ENCODE measurements around the gene FIG4. TPM values are rescaled to one million over a fixed set of nuclear protein-coding genes. Genes with fewer than 3 reads are reported as not detected.

FIG4 gene
- total RNA-seq, 1 experiment from 2014 or later, result 15.7 TPM

DNA sequence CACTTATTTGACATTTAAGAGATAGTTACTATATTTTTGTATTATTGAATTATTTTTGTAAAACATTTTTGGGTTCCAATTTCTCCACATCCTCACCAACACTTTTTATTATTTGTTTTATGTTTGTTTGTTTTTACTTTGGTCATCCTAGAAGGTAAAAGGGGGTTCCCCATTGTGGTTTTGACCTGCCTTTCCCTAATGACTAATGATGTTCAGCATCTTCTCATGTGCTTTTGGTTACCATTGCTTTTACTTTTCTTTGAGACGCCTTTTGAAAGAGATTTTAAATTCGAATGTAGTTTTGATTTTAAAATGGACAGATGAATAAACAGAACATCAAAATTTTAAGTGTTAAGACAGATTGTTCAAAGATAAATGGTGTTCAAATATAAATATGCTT, 47.0 kb upstream of the FIG4 start:
- no TSS peak for BruUV-seq (replicated peaks)
- DNase-seq (ENCODE audit: low read depth, low spot score) (no peak), ATAC-seq (no peak)
- ChIA-PET POLR2A (no interaction called here), CTCF (no interaction called here), RAD21 (ENCODE audit: low non-redundant PET in 1 of 2, low total read pairs in 2 of 2, uncharacterized antibody in 2 of 2, unreplicated experiment in 2 of 2) (no interaction called here)
- H3K79me2 ChIP-seq (ENCODE audit: insufficient read depth, low read length), result no peaks in the 10 kb centered on the region
- H2AFZ ChIP-seq (ENCODE audit: low read depth, low read length, poor library complexity, severe bottlenecking), result no peak overlapping the region
- TF ChIP-seq TCF7L2 (IDR thresholded peaks at IDR 0.05; ENCODE audit: borderline replicate concordance, extremely low read depth, insufficient read depth, insufficient read length), result no peak
- TF ChIP-seq, protein P1, sequence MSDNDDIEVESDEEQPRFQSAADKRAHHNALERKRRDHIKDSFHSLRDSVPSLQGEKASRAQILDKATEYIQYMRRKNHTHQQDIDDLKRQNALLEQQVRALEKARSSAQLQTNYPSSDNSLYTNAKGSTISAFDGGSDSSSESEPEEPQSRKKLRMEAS (IDR thresholded peaks at IDR 0.05), result no peak
- no peak for TF ChIP-seq JUND (IDR thresholded peaks at IDR 0.05)
- TF ChIP-seq, protein P2, sequence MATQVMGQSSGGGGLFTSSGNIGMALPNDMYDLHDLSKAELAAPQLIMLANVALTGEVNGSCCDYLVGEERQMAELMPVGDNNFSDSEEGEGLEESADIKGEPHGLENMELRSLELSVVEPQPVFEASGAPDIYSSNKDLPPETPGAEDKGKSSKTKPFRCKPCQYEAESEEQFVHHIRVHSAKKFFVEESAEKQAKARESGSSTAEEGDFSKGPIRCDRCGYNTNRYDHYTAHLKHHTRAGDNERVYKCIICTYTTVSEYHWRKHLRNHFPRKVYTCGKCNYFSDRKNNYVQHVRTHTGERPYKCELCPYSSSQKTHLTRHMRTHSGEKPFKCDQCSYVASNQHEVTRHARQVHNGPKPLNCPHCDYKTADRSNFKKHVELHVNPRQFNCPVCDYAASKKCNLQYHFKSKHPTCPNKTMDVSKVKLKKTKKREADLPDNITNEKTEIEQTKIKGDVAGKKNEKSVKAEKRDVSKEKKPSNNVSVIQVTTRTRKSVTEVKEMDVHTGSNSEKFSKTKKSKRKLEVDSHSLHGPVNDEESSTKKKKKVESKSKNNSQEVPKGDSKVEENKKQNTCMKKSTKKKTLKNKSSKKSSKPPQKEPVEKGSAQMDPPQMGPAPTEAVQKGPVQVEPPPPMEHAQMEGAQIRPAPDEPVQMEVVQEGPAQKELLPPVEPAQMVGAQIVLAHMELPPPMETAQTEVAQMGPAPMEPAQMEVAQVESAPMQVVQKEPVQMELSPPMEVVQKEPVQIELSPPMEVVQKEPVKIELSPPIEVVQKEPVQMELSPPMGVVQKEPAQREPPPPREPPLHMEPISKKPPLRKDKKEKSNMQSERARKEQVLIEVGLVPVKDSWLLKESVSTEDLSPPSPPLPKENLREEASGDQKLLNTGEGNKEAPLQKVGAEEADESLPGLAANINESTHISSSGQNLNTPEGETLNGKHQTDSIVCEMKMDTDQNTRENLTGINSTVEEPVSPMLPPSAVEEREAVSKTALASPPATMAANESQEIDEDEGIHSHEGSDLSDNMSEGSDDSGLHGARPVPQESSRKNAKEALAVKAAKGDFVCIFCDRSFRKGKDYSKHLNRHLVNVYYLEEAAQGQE (IDR thresholded peaks at IDR 0.05; ENCODE audit: low read depth), result no peak
- TF ChIP-seq, protein P3, sequence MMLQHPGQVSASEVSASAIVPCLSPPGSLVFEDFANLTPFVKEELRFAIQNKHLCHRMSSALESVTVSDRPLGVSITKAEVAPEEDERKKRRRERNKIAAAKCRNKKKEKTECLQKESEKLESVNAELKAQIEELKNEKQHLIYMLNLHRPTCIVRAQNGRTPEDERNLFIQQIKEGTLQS (IDR thresholded peaks at IDR 0.05), result no peak
- TF ChIP-seq, protein P4, sequence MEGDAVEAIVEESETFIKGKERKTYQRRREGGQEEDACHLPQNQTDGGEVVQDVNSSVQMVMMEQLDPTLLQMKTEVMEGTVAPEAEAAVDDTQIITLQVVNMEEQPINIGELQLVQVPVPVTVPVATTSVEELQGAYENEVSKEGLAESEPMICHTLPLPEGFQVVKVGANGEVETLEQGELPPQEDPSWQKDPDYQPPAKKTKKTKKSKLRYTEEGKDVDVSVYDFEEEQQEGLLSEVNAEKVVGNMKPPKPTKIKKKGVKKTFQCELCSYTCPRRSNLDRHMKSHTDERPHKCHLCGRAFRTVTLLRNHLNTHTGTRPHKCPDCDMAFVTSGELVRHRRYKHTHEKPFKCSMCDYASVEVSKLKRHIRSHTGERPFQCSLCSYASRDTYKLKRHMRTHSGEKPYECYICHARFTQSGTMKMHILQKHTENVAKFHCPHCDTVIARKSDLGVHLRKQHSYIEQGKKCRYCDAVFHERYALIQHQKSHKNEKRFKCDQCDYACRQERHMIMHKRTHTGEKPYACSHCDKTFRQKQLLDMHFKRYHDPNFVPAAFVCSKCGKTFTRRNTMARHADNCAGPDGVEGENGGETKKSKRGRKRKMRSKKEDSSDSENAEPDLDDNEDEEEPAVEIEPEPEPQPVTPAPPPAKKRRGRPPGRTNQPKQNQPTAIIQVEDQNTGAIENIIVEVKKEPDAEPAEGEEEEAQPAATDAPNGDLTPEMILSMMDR (IDR thresholded peaks at IDR 0.05 in 2 of 3, conservative IDR thresholded peaks at IDR 0.05 in 1 of 3; ENCODE audit: borderline replicate concordance in 1 of 3, insufficient read depth in 1 of 3, low read depth in 2 of 3, low read length in 2 of 3), result no peak
- no peak for TF ChIP-seq EGR1 (IDR thresholded peaks at IDR 0.05; ENCODE audit: low read depth)
- TF ChIP-seq ZNF274 (IDR thresholded peaks at IDR 0.05; ENCODE audit: low read depth, low read length), result no peak
- no peak for TF ChIP-seq ZFX (IDR thresholded peaks at IDR 0.05)
- TF ChIP-seq POLR2A (IDR thresholded peaks at IDR 0.05; ENCODE audit: borderline replicate concordance, extremely low read depth, insufficient read depth, insufficient read length), result no peak
- H3K4me2 ChIP-seq (ENCODE audit: low read length), result no peak overlapping the region
- H3K4me1 ChIP-seq (ENCODE audit: control insufficient read depth in 1 of 2, insufficient read depth in 2 of 2, low read length in 2 of 2), result no peaks in the 10 kb centered on the region
- no peaks in the 10 kb centered on the region for H4K20me1 ChIP-seq (ENCODE audit: insufficient read depth)
- no peak overlapping the region for H3K27ac ChIP-seq (ENCODE audit: low read depth, low read length)
- intact Hi-C loops (cut with micrococcal nuclease), result no loop called here
- H3K4me3 ChIP-seq (replicated peaks in 1 of 2; ENCODE audit: low read depth in 1 of 2, low read length in 2 of 2), result no peak overlapping the region
- no peaks in the 10 kb centered on the region for H3K9me2 ChIP-seq (ENCODE audit: insufficient read depth)
- H3K9me3 ChIP-seq (ENCODE audit: control insufficient read depth in 1 of 2, insufficient read depth in 1 of 2, low read depth in 1 of 2, low read length in 2 of 2), result no peaks in the 10 kb centered on the region
- H3K36me3 ChIP-seq (ENCODE audit: control insufficient read depth in 1 of 2, insufficient read depth in 2 of 2, low read length in 2 of 2), result no peaks in the 10 kb centered on the region
- no peak overlapping the region for H3K9ac ChIP-seq (ENCODE audit: low read length)
- H3K27me3 ChIP-seq (ENCODE audit: insufficient read depth, low read length), result no peaks in the 10 kb centered on the region

Data from HCT116 (cell line).